Measurements from ENCODE around the gene IRAG1. TPM values are rescaled to one million over a fixed set of nuclear protein-coding genes. Genes with fewer than 3 reads are reported as not detected.

IRAG1 gene
- total RNA-seq, 4 donors from 2014 or later = 5.9 to 23.1 (median 11.4) TPM

DNA sequence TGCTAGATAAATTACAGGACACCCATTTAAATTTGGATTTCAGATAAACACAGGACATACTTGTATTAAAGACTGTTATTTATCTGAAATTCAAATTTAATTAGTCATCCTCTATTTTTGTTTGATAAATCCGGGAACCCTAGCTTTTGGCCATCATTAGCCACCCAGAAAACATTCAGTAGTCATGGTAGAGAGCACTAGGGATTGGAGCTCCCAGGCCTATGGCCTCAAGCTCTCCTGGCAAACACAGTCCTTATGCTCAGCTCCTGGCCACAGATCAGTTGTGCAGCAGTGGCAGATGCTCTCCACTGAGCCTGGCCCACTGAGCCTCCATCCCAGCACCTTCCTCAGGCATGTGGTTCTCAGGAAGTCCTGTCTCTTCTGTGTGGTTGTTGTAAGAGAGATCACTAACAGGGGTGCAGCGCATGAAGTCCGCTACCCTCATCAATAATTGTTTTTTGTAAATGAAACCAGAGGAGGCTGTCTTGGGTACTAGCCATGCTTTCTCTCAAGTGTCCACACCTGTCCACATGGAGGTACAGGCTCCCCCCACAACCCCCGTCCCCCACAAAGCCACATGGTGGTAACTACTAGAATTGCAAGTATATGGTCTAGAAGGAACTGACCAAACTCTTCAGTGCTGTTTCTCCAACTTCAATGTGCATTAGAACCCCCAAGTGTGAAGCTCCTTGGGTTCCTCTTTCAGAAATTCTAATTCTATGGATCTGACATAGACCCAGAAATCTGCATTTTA is 1.1 kb upstream of the IRAG1 start:
- 86 to 89% methylated on average over 4 of the region's 4 CpGs for WGBS, 2 donors
- peak overlapping the region in 2 of 4 donors; percentile 23 to 77 for H3K27ac ChIP-seq
- DNase-seq (ENCODE audit: low spot score in 2 of 2) = no peak
- no peak for TF ChIP-seq POLR2A (IDR thresholded peaks at IDR 0.05)
- TF ChIP-seq CTCF (IDR thresholded peaks at IDR 0.05) = no peak
- no peak for TF ChIP-seq EP300 (IDR thresholded peaks at IDR 0.05)
- no peaks in the 10 kb centered on the region for H3K27me3 ChIP-seq
- peaks cover 0 to 5% (median 2%) of the 10 kb centered on the region in 4 donors for H3K4me1 ChIP-seq
- no peaks in the 10 kb centered on the region for H3K36me3 ChIP-seq
- H3K9me3 ChIP-seq = peaks cover 0 to 5% (median 0%) of the 10 kb centered on the region in 4 donors
- H3K4me3 ChIP-seq = no peak overlapping the region

- no peaks in the 10 kb centered on the region for H3K36me3 ChIP-seq
- TF ChIP-seq EP300 (IDR thresholded peaks at IDR 0.05) (no peak), CTCF (IDR thresholded peaks at IDR 0.05) (no peak), POLR2A (IDR thresholded peaks at IDR 0.05) (no peak)
- H3K4me3 ChIP-seq = peak overlapping the region in 3 of 4 donors; percentile 11 to 41 (median 19)
- 51 to 52% methylated on average over 6 of the region's 7 CpGs for WGBS, 2 donors
- H3K27me3 ChIP-seq = no peaks in the 10 kb centered on the region
- H3K9me3 ChIP-seq = no peaks in the 10 kb centered on the region
- peaks cover 0 to 5% (median 2%) of the 10 kb centered on the region in 4 donors for H3K4me1 ChIP-seq
- no peak for DNase-seq (ENCODE audit: low spot score in 2 of 2)
- H3K27ac ChIP-seq = peak overlapping the region in 3 of 4 donors; percentile 31 to 77 (median 65)
Measured at GRCh38 chr11:10692531-10693115, 932 bp downstream of the IRAG1 start.

- TF ChIP-seq POLR2A (IDR thresholded peaks at IDR 0.05) (no peak), CTCF (IDR thresholded peaks at IDR 0.05) (no peak), EP300 (IDR thresholded peaks at IDR 0.05) (no peak)
- no peaks in the 10 kb centered on the region for H3K36me3 ChIP-seq
- H3K27me3 ChIP-seq = no peaks in the 10 kb centered on the region
- no peak overlapping the region for H3K27ac ChIP-seq
- 91 to 94% methylated on average over 2 of the region's 2 CpGs for WGBS, 2 donors
- H3K4me3 ChIP-seq = no peak overlapping the region
- no peaks in the 10 kb centered on the region for H3K9me3 ChIP-seq
- DNase-seq (ENCODE audit: low spot score in 2 of 2) = no peak
- no peaks in the 10 kb centered on the region for H3K4me1 ChIP-seq
Measured at GRCh38 chr11:10688401-10688800, 5.2 kb downstream of the IRAG1 start.

DNA sequence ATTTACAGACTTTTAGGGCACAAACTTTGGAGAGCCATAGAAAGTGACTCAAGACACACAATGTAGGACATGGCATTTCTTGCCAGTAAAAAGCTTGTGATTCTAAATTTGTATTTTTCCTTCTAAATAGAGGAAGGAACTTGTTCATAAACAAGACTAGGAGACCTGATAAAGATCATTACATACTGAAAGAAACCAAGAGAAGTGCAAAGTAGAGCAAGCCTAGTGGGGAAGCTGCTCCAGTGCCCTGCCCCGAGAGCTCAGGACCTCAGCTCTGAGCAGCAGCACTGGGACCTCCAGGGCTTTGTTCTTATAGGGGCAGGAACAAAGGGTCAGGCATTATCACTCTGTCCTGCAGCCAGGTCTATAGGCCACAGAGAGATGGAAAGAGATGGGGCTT is 7.2 kb downstream of the IRAG1 start:
- no peaks in the 10 kb centered on the region for H3K4me1 ChIP-seq
- no peaks in the 10 kb centered on the region for H3K9me3 ChIP-seq
- DNase-seq (ENCODE audit: low spot score in 2 of 2) = no peak
- no peak overlapping the region for H3K27ac ChIP-seq
- H3K27me3 ChIP-seq = no peaks in the 10 kb centered on the region
- 58 to 79% methylated on average over 1 of the region's 1 CpG for WGBS, 2 donors
- no peak overlapping the region for H3K4me3 ChIP-seq
- no peaks in the 10 kb centered on the region for H3K36me3 ChIP-seq
- TF ChIP-seq EP300 (IDR thresholded peaks at IDR 0.05) (no peak), CTCF (IDR thresholded peaks at IDR 0.05) (no peak), POLR2A (IDR thresholded peaks at IDR 0.05) (no peak)

GRCh38 chr11:10683429-10683828 is 10.1 kb downstream of the IRAG1 start:
- 65 to 77% methylated on average over 1 of the region's 1 CpG for WGBS, 2 donors
- no peak overlapping the region for H3K4me3 ChIP-seq
- no peaks in the 10 kb centered on the region for H3K36me3 ChIP-seq
- DNase-seq (ENCODE audit: low spot score in 2 of 2) = no peak
- H3K27ac ChIP-seq = no peak overlapping the region
- no peaks in the 10 kb centered on the region for H3K9me3 ChIP-seq
- H3K27me3 ChIP-seq = no peaks in the 10 kb centered on the region
- no peak for TF ChIP-seq EP300 (IDR thresholded peaks at IDR 0.05)
- TF ChIP-seq CTCF (IDR thresholded peaks at IDR 0.05) = no peak
- no peak for TF ChIP-seq POLR2A (IDR thresholded peaks at IDR 0.05)
- no peaks in the 10 kb centered on the region for H3K4me1 ChIP-seq

Measured in tibial nerve (tissue), 4 donors.